HEK293T (cell line): ENCODE data around the gene TSGA10.
"Not testable (repeated sequence)": the region's sequence is repeated elsewhere in the genome, so short reads cannot be mapped to it uniquely, and the experiment has no call there.

ENCODE experiments used
- CTCF ChIA-PET: fragments of 350-600 bp; formaldehyde crosslinking; extraction: SDS; loops from one replicate; lab custom pipeline; 2021; ENCODE audit warnings: antibody characterized with exemption, inconsistent platforms; lab: Yijun Ruan, JAX
- POLR2A ChIA-PET: fragments of 350-600 bp; formaldehyde crosslinking; extraction: SDS; loops from one replicate; lab custom pipeline; 2020; ENCODE audit warnings: antibody characterized with exemption, inconsistent platforms; lab: Yijun Ruan, JAX
- DNase-seq: peaks from one replicate; pipeline ENCODE4 v3.0.0; 2012; ENCODE audit warnings: mixed read lengths; ENCODE audit errors: extremely low spot score
- ARNT ChIP-seq: fragments of 450-650 bp; IDR thresholded peaks from 2 replicates; pipeline ENCODE4 v1.6.1; 2017; ENCODE audit warnings: mild to moderate bottlenecking
- BHLHE40 ChIP-seq: fragments of 450-650 bp; IDR thresholded peaks from 2 replicates; pipeline ENCODE4 v1.6.1; 2016; ENCODE audit warnings: mild to moderate bottlenecking, moderate library complexity, borderline replicate concordance
- CTBP1 ChIP-seq: fragments of 450-650 bp; IDR thresholded peaks from 2 replicates; pipeline ENCODE4 v1.6.1; 2016; ENCODE audit warnings: borderline replicate concordance
- ELF4 ChIP-seq: fragments of 450-650 bp; IDR thresholded peaks from 2 replicates; pipeline ENCODE4 v1.6.1; 2017; ENCODE audit warnings: antibody characterized with exemption
- FOXA1 ChIP-seq: fragments of 450-650 bp; IDR thresholded peaks from 2 replicates; pipeline ENCODE4 v1.6.1; 2016; ENCODE audit warnings: mild to moderate bottlenecking
- FOXK2 ChIP-seq: fragments of 450-650 bp; IDR thresholded peaks from 2 replicates; pipeline ENCODE4 v1.6.1; 2016; ENCODE audit warnings: mild to moderate bottlenecking
- FOXM1 ChIP-seq: fragments of 450-650 bp; IDR thresholded peaks from 2 replicates; pipeline ENCODE4 v1.6.1; 2017; ENCODE audit warnings: mild to moderate bottlenecking, borderline replicate concordance
- HDGF ChIP-seq: fragments of 450-650 bp; IDR thresholded peaks from 2 replicates; pipeline ENCODE4 v1.6.1; 2017; ENCODE audit warnings: antibody characterized with exemption, borderline replicate concordance
- L3MBTL2 ChIP-seq: fragments of 450-650 bp; conservative IDR thresholded peaks from 2 replicates; pipeline ENCODE4 v1.6.1; 2016; ENCODE audit warnings: mild to moderate bottlenecking
- LEF1 ChIP-seq: fragments of 450-650 bp; IDR thresholded peaks from 2 replicates; pipeline ENCODE4 v1.6.1; 2017; ENCODE audit warnings: mild to moderate bottlenecking, borderline replicate concordance
- NFRKB ChIP-seq: fragments of 450-650 bp; IDR thresholded peaks from 2 replicates; pipeline ENCODE4 v1.6.1; 2016; ENCODE audit warnings: mild to moderate bottlenecking, moderate library complexity
- PKNOX1 ChIP-seq: fragments of 450-650 bp; IDR thresholded peaks from 2 replicates; pipeline ENCODE4 v1.6.1; 2016
- SP1 ChIP-seq: fragments of 450-650 bp; IDR thresholded peaks from 2 replicates; pipeline ENCODE4 v1.6.1; 2017
- SUZ12 ChIP-seq: fragments of 450-650 bp; IDR thresholded peaks from 2 replicates; pipeline ENCODE4 v1.6.1; 2016; ENCODE audit warnings: mild to moderate bottlenecking
- TARDBP ChIP-seq: fragments of 450-650 bp; IDR thresholded peaks from 2 replicates; pipeline ENCODE4 v1.6.1; 2016
- ZNF384 ChIP-seq: fragments of 450-650 bp; IDR thresholded peaks from 2 replicates; pipeline ENCODE4 v1.6.1; 2016

TSGA10 gene, protein sequence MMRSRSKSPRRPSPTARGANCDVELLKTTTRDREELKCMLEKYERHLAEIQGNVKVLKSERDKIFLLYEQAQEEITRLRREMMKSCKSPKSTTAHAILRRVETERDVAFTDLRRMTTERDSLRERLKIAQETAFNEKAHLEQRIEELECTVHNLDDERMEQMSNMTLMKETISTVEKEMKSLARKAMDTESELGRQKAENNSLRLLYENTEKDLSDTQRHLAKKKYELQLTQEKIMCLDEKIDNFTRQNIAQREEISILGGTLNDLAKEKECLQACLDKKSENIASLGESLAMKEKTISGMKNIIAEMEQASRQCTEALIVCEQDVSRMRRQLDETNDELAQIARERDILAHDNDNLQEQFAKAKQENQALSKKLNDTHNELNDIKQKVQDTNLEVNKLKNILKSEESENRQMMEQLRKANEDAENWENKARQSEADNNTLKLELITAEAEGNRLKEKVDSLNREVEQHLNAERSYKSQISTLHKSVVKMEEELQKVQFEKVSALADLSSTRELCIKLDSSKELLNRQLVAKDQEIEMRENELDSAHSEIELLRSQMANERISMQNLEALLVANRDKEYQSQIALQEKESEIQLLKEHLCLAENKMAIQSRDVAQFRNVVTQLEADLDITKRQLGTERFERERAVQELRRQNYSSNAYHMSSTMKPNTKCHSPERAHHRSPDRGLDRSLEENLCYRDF

GRCh38 chr2:99154643-99155536, at the start of gene TSGA10, which contains the start of gene LIPT1:
Gene TSGA10 (minus strand): TSS chr2:99154942. CDS start chr2:99109439, 45,503 bp downstream.
Gene LIPT1 (plus strand): TSS chr2:99154967. CDS start chr2:99161958, 6,991 bp downstream.
- TF ChIP-seq L3MBTL2, result peak; percentile 84
- peak; percentile 78 for TF ChIP-seq TARDBP
- TF ChIP-seq SP1, result no peak
- TF ChIP-seq ELF4, result peak; percentile 44
- TF ChIP-seq ZNF384, result no peak
- TF ChIP-seq HDGF, result no peak
- CTCF ChIA-PET, result interaction anchor here (0.6 to 1.5 kb wide), 2 partner anchors 14 to 257 kb away, joined by 3 to 6 read pairs; no protein-coding TSS in a partner anchor
- DNase-seq, result peak; percentile 90
- POLR2A ChIA-PET, result interaction anchor here (0.8 to 5.6 kb wide), 14 partner anchors 9 to 193 kb away, joined by 3 to 77 read pairs (median 4); partner anchors contain the start of genes C2orf15, EIF5B, MITD1 and MRPL30

GRCh38 chr2:99201959-99202678, 47.4 kb upstream of the TSGA10 start:
- CTCF ChIA-PET, result interaction anchor here (0.6 to 1.1 kb wide), 2 partner anchors 10 to 235 kb away, joined by 3 to 4 read pairs; no protein-coding TSS in a partner anchor
- DNase-seq, result no peak
- no peak for TF ChIP-seq ARNT
- no peak for TF ChIP-seq BHLHE40
- no peak for TF ChIP-seq FOXM1
- no peak for TF ChIP-seq ZNF384
- no peak for TF ChIP-seq LEF1
- TF ChIP-seq HDGF, result no peak
- TF ChIP-seq PKNOX1, result no peak
- TF ChIP-seq NFRKB, result no peak
- no peak for TF ChIP-seq L3MBTL2
- TF ChIP-seq FOXK2, result no peak
- no peak for TF ChIP-seq SP1
- POLR2A ChIA-PET, result no interaction called here

- TF ChIP-seq CTBP1 (no peak), BHLHE40 (no peak), ARNT (no peak), ELF4 (no peak), L3MBTL2 (no peak), PKNOX1 (no peak), TARDBP (no peak), LEF1 (no peak), FOXM1 (no peak), NFRKB (no peak), SP1 (no peak), FOXK2 (no peak), FOXA1 (no peak)
- ChIA-PET POLR2A (no interaction called here), CTCF (no interaction called here)
- DNase-seq, result no peak
Measured at GRCh38 chr2:99200076-99200800, 45.5 kb upstream of the TSGA10 start.

- no peak for DNase-seq
- CTCF ChIA-PET, result no interaction called here
- POLR2A ChIA-PET, result interaction anchor here (0.7 kb wide), 1 partner anchor 17 kb away, joined by 3 read pairs; the partner anchor contains the start of genes MITD1 and MRPL30
- TF ChIP-seq FOXM1, result no peak
- TF ChIP-seq NFRKB, result no peak
- no peak for TF ChIP-seq LEF1
- TF ChIP-seq ZNF384, result no peak
- no peak for TF ChIP-seq BHLHE40
- TF ChIP-seq L3MBTL2, result no peak
- TF ChIP-seq ARNT, result no peak
- TF ChIP-seq HDGF, result no peak
- TF ChIP-seq SP1, result no peak
- no peak for TF ChIP-seq SUZ12
- TF ChIP-seq PKNOX1, result no peak
- TF ChIP-seq CTBP1, result no peak
- no peak for TF ChIP-seq FOXA1
- no peak for TF ChIP-seq TARDBP
- TF ChIP-seq FOXK2, result no peak
- TF ChIP-seq ELF4, result no peak
Measured at GRCh38 chr2:99198103-99198841, 43.5 kb upstream of the TSGA10 start.

GRCh38 chr2:99192364-99192763, 37.6 kb upstream of the TSGA10 start:
- CTCF ChIA-PET, DNase-seq, POLR2A ChIA-PET: not testable (repeated sequence)
